ENCODE results near the gene IFNL2. TPM values are rescaled to one million over a fixed set of nuclear protein-coding genes. Genes with fewer than 3 reads are reported as not detected.
"Not testable (repeated sequence)": the region's sequence is repeated elsewhere in the genome, so short reads cannot be mapped to it uniquely, and the experiment has no call there.

Gene IFNL2
- not detected in 2 replicates for total RNA-seq (2014; rRNA removed; shearing (Covaris generic))

- not testable (repeated sequence) for DNase-seq (ENCODE audit: low read depth)
Observed at GRCh38 chr19:39268085-39268484, at the start of gene IFNL2. TSS of gene IFNL2 (plus strand) at chr19:39268396. CDS start at chr19:39268569, 173 bp downstream.

- not testable (repeated sequence) for DNase-seq (ENCODE audit: low read depth)
Observed at GRCh38 chr19:39219108-39219507, 49.1 kb upstream of the IFNL2 start.

GRCh38 chr19:39223703-39224279 lies 44.4 kb upstream of the IFNL2 start:
- DNase-seq (ENCODE audit: low read depth): peak; percentile 28

DNA sequence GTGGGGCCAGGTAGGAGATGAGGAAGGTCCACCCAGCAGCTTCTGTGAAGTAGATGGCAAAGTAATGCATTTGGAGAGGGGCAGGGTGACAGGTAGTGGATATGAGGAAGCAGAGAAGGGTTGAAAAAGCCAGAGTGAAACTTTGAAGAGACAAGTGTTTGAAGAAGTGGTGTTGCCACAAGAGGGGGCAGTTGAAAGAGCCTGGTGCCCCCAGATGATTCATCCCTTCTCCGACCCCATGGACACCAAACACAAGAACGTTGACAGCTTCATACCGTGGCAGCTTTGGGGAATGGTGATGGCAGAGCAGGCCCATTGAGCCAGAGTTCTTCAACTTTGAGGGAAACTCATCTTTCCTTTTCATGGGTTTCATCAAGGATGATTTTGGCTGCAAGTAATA lies 43.3 kb upstream of the IFNL2 start:
- DNase-seq (ENCODE audit: low read depth): no peak

DNA sequence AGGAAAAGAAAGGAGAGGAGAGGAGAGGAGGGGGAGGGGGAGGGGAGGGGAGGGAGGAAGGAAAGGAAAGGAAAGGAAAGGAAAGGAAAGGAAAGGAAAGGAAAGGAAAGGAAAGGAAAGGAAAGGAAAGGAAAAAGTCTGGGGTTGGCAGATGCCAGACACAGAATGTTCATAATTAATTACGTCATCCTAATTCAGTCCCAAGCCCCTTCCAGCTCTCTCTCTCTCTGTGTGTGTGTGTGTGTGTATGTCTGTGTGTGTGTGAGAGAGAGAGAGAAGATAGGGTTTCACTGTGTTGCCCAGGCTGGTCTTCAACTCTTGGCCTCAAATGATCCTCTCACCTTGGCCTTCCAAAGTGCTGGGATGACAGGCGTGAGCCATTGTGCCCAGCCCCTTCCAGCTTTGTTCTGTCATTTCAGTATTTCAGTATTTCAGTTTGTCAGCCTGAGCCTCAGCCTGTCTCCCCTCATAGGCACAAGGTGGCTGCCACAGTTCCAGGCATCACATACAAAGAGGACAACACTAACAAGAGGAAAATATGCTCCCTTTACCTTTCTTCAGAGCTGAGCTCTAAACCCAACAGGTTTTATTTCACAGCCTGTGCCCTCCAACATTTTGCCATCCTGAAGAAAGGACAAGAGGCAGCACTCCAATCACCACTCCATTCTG lies 38.0 kb upstream of the IFNL2 start:
- DNase-seq (ENCODE audit: low read depth): no peak

DNA sequence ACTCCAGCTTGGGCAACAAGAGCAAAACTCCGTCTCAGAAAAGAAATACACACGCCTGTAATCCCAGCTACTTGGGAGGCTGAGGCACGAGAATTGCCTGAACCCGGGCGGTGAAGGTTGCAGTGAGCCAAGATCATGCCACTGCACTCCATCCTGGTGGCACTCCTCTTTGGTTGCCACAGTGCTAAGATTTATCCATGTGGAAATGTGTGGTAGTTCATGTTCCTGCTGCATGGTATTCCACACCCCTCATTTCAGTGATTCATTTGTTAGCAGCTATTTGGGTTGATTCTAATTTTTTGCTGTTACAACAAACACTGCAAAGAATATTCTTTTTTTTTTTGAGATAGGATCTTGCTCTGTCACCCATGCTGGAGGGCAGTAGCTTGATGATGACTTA lies 35.5 kb upstream of the IFNL2 start:
- DNase-seq (ENCODE audit: low read depth): no peak

DNA sequence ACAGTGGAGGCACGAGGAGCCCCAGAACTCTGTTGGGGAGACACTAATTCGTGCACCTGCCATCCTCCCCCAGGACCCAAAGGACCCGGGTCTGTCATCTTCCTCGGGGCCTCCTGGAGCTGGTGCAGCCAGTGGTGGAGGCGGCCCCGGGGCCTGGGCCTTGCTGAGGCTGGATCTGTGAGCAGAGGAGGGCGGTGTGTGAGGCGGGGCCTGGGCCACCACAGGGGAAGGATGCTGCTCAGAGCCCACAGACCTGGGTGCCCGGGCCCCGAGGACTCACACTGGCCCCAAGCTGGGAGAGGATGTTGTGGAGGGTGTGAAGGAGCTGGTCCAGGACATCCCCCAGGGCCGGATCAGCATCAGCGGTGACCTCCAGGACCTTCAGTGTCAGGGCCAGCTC lies 31.7 kb upstream of the IFNL2 start:
- no peak for DNase-seq (ENCODE audit: low read depth)

DNA sequence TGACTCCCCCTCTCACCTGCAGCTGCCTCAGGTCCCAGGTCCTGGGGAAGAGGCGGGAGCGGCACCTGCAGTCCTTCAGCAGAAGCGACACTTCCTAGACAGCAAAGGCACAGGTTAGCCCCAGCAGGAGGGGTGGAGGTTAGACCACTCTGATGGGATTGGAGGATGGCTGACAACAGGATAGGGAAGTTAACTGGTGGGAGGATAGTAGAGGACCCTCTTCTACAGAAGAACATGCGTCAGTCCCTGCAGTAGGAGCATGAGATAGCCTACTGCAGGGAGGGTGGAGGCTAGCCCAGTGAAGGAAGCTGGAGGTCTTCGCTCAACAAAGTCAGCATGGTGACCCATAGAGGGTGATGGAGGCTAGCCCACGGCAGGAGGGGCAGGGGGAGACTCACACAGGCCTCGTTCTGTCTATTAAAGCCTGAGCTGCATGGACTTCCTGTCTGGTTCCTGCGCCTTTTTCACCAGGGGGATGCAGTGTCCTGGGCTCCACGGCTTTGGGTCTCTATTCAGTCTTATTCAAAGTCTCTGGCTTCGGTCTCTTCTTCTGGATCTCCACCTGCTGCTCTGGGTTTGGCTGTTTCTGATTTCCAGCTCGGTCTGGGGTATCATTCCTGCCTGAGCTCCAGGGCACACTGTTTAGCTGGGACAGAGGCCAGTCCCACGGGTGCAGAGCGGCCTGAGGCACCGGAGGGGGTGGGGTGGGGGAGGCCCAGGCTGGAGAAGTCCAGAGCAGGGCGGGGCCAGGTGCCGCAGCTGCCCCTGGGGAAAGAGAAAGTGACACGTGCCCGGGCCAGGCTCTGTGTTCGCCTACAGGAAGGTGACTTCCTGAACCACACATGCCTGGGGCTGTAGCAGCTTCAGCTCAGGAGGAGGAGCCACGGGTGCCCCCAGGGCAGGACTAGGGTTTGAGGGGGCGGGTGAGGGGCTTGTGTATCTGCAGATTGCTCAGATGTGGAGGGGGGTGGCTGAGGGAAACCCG lies 30.7 kb upstream of the IFNL2 start:
- peak; percentile 67 for DNase-seq (ENCODE audit: low read depth)

DNA sequence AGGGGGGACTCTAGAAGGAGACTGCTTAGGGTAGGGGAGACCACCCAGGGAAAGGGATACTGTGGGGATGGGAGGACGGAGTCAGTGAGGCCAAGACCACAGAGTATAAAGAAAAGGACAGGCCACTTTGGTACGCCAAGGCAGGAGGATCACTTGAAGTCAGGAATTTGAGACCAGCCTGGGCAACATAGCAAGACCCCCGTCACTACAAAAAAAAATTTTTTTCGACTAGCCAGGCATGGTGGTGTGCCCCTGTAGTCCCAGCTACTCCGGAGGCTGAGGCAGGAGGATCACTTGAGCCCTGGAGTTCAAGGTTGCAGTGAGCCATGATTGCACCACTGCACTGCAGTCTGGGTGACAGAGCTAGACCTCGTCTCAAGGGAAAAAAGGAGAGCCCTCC lies 30.0 kb upstream of the IFNL2 start:
- no peak for DNase-seq (ENCODE audit: low read depth)

- DNase-seq (ENCODE audit: low read depth): no peak
Observed at GRCh38 chr19:39238944-39239343, 29.3 kb upstream of the IFNL2 start.

DNA sequence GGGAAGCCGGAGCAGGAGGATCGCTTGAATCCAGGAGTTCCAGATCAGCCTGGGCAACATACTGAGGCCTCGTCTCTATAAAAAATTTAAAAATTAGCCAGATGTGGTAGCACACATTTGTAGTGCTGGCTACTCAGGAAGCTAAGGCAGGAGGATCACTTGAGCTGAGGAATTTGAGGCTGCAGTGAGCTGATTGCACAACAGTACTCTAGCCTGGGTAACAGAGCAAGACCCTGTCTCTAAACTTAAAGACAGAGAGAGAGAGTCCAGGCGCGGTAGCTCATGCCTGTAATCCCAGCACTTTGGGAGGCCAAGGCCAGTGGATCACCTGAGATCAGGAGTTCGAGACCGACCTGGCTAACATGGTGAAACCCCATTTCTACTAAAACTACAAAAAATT lies 27.8 kb upstream of the IFNL2 start:
- no peak for DNase-seq (ENCODE audit: low read depth)

DNA sequence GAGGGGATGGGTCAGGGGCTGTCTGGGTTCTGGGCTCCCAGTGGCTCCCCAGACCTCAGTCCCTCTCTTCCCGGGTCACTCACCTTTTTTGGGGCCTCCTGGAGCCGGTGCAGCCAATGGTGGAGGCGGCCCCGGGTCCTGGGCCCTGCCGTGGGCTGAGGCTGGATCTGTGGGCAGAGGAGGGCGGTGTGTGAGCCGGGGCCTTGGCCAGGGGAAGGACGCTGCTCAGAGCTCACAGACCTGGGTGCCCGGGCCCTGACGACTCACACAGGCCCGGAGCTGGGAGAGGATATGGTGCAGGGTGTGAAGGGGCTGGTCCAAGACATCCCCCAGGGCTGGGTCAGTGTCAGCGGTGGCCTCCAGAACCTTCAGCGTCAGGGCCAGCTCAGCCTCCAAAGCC lies 24.5 kb upstream of the IFNL2 start:
- not testable (repeated sequence) for DNase-seq (ENCODE audit: low read depth)

GRCh38 chr19:39244410-39245100 lies 23.6 kb upstream of the IFNL2 start, which contains the start of gene IFNL3:
TSS of gene IFNL3 (minus strand) at chr19:39245006. CDS start at chr19:39244967, 39 bp downstream.
- DNase-seq (ENCODE audit: low read depth): not testable (repeated sequence)

DNA sequence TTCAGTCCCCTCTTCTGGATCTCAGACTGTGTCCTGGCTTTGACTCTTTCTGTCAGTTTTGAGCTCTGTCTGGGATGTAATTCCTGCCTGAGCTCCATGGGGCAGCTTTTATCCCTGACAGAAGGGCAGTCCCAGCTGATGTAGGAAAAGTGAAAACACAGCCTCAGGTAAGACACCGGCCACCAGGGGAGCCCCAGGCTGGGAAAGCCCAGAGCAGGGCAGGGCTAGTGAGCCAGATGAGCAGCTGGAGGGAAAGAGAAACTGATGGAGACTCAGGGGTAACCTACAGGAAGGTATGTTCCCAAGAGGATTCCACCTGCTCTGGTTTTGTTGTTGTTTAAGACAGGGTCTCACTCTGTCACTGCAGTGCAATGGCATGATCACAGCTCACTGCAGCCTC lies 23.0 kb upstream of the IFNL2 start:
- DNase-seq (ENCODE audit: low read depth): not testable (repeated sequence)

DNA sequence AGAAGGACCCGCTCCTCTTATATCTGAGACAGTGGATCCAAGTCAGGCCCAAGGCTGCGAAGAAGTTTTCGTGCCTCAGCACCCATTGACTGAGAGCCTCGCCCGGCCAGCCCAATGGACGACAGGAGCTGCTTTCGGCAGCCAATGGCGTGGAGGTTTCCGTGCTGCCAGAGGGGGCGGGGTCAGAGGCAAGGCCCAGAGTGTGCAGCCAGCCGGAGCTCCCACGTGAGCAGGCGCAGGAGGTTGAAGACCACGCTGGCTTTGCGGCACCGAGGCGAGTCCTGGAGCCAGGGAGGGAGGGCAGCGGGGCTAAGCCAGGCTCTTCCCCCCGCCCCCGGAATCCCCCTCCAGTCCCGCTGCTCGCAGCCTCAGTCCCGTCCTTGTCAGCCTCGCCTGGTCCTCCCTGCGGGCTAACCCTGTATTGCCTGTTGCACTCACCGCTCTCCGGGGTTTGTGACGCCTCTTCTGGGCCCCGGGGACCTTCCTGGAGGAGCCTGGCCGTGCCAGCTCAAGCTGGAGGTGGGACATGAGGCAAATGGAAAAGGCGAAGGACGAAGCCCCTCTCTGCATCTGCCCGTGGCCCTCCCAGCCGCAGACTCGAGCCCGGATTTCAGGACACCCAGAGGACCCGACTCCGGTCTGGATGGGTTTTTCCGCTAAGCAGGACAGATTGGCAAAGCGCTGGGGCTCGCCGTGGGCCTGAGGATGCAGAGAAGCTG lies 21.1 kb upstream of the IFNL2 start:
- peak; percentile 17 for DNase-seq (ENCODE audit: low read depth)

GRCh38 chr19:39247701-39248664 lies 20.2 kb upstream of the IFNL2 start:
- DNase-seq (ENCODE audit: low read depth): no peak

GRCh38 chr19:39248806-39249205 lies 19.4 kb upstream of the IFNL2 start, which contains the start of gene IFNL4:
TSS of gene IFNL4 (minus strand) at chr19:39248856.
- no peak for DNase-seq (ENCODE audit: low read depth)

- no peak for DNase-seq (ENCODE audit: low read depth)
Observed at GRCh38 chr19:39251081-39251480, 17.1 kb upstream of the IFNL2 start.

DNA sequence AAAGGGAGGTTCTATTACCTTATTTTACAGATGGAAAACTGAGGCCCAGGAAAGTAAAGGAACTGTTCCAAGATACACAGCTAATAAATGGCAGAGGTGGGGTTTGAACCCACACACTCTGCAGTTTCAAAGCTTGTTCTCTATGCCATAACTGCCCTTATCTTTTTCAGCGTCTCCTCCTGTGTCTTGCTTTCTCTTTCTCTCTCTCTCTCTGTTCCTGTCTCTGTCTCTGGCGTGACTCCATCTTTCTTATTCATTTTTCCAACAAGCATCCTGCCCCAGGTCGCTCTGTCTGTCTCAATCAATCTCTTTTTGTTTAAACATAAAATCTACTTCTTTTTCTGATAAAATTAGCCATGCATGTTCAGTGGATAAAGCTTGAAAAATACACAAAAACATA lies 16.4 kb upstream of the IFNL2 start:
- no peak for DNase-seq (ENCODE audit: low read depth)

GRCh38 chr19:39252458-39252857 lies 15.7 kb upstream of the IFNL2 start:
- DNase-seq (ENCODE audit: low read depth): no peak
